Measurements from ENCODE around the gene KIF19.
A peak's percentile ranks its signal among the peaks of the same experiment; 100 is the strongest.
"Not testable (repeated sequence)": the region's sequence is repeated elsewhere in the genome, so short reads cannot be mapped to it uniquely, and the experiment has no call there.

The KIF19 gene

GRCh38 chr17:74325743-74326379 is at the start of gene KIF19:
KIF19 (plus strand) TSS chr17:74326226; CDS start chr17:74326350, 124 bp downstream.
- peak; percentile 14 for DNase-seq (ENCODE audit: low read depth)

GRCh38 chr17:74276541-74277009 is 49.5 kb upstream of the KIF19 start:
- no peak for DNase-seq (ENCODE audit: low read depth)

GRCh38 chr17:74277935-74278334 is 48.1 kb upstream of the KIF19 start:
- no peak for DNase-seq (ENCODE audit: low read depth)

- not testable (repeated sequence) for DNase-seq (ENCODE audit: low read depth)
Observed at GRCh38 chr17:74279617-74280016, 46.4 kb upstream of the KIF19 start.

- no peak for DNase-seq (ENCODE audit: low read depth)
Observed at GRCh38 chr17:74280093-74280513, 45.9 kb upstream of the KIF19 start.

- DNase-seq (ENCODE audit: low read depth): no peak
Observed at GRCh38 chr17:74281799-74282198, 44.2 kb upstream of the KIF19 start.

GRCh38 chr17:74282274-74282586 is 43.8 kb upstream of the KIF19 start:
- not testable (repeated sequence) for DNase-seq (ENCODE audit: low read depth)

GRCh38 chr17:74282587-74283370 is 43.2 kb upstream of the KIF19 start:
- DNase-seq (ENCODE audit: low read depth): no peak

- DNase-seq (ENCODE audit: low read depth): no peak
Observed at GRCh38 chr17:74283371-74283673, 42.7 kb upstream of the KIF19 start.

GRCh38 chr17:74287031-74287602 is 38.9 kb upstream of the KIF19 start:
- DNase-seq (ENCODE audit: low read depth): no peak

- no peak for DNase-seq (ENCODE audit: low read depth)
Observed at GRCh38 chr17:74288785-74289184, 37.2 kb upstream of the KIF19 start.

- DNase-seq (ENCODE audit: low read depth): no peak
Observed at GRCh38 chr17:74289688-74290087, 36.3 kb upstream of the KIF19 start.

- no peak for DNase-seq (ENCODE audit: low read depth)
Observed at GRCh38 chr17:74290340-74290739, 35.7 kb upstream of the KIF19 start.

GRCh38 chr17:74292495-74292894 is 33.5 kb upstream of the KIF19 start:
- no peak for DNase-seq (ENCODE audit: low read depth)

- DNase-seq (ENCODE audit: low read depth): no peak
Observed at GRCh38 chr17:74295625-74296547, 30.1 kb upstream of the KIF19 start.

GRCh38 chr17:74296548-74296936 is 29.5 kb upstream of the KIF19 start:
- DNase-seq (ENCODE audit: low read depth): no peak

GRCh38 chr17:74297941-74298340 is 28.1 kb upstream of the KIF19 start:
- DNase-seq (ENCODE audit: low read depth): no peak

GRCh38 chr17:74298778-74299177 is 27.2 kb upstream of the KIF19 start:
- no peak for DNase-seq (ENCODE audit: low read depth)

- no peak for DNase-seq (ENCODE audit: low read depth)
Observed at GRCh38 chr17:74299226-74300009, 26.6 kb upstream of the KIF19 start.

- DNase-seq (ENCODE audit: low read depth): no peak
Observed at GRCh38 chr17:74303305-74303704, 22.7 kb upstream of the KIF19 start.

GRCh38 chr17:74304184-74304583 is 21.8 kb upstream of the KIF19 start:
- DNase-seq (ENCODE audit: low read depth): no peak

Data from stimulated activated CD8-positive, alpha-beta memory T cell treated with anti-CD3 and anti-CD28 coated beads, Interleukin-15, amount 100 ng/mL, for 24 hours (primary cell).